ENCODE data around the gene PHF24.

GRCh38 chr9:34976992-34977391 lies 18.9 kb downstream of the PHF24 start:
- TF ChIP-seq EZH2 (IDR thresholded peaks at IDR 0.05) (no peak), POLR2AphosphoS5 (IDR thresholded peaks at IDR 0.05; ENCODE audit: borderline replicate concordance, low read depth, low read length) (no peak)
